ENCODE data around the gene PROM1. TPM values are rescaled to one million over a fixed set of nuclear protein-coding genes. Genes with fewer than 3 reads are reported as not detected.

Gene PROM1
- total RNA-seq, 2 experiments from 2014 or later, result not detected

DNA sequence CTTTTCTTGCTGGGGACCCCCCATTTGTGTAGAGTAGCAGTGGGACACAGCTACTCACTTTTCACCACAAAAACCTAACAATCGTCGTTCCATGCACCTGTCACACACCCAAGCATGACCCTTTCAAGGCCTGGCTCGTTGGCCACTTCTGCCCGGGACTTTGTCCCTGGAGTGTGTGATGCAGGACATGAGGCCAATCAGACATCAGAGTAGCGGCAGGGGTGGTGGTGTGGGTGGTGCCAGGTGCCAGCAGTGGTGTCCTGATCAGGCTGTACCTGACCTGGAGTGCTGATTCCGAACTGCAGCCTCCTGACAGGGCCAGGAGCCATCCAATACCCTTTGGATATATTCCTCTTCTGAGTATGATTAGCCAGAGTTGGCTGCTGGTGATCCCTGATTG is 23.1 kb upstream of the PROM1 start:
- H3K27ac ChIP-seq (ENCODE audit: low read depth, low read length, poor library complexity, severe bottlenecking), result no peak overlapping the region
- intact Hi-C loops (cut with micrococcal nuclease; ENCODE audit: unreplicated experiment), result no loop called here
- POLR2A ChIA-PET, result interaction anchor here (0.6 to 1.2 kb wide), 2 partner anchors 161 to 182 kb away, joined by 3 read pairs; no protein-coding TSS in a partner anchor
- no peaks in the 10 kb centered on the region for H3K9me3 ChIP-seq (ENCODE audit: low read length)
- H3K9me2 ChIP-seq (ENCODE audit: insufficient read depth, low read length), result no peaks in the 10 kb centered on the region
- H3K4me1 ChIP-seq (ENCODE audit: insufficient read depth, low read length, poor library complexity, severe bottlenecking), result no peaks in the 10 kb centered on the region
- H3K4me2 ChIP-seq (ENCODE audit: low read length), result no peak overlapping the region
- no peak for DNase-seq (ENCODE audit: low spot score)
- no peak overlapping the region for H3K4me3 ChIP-seq (ENCODE audit: low read depth, low read length, poor library complexity, severe bottlenecking)
- CTCF ChIA-PET (ENCODE audit: unreplicated experiment), result no interaction called here
- H4K20me1 ChIP-seq (ENCODE audit: insufficient read depth, low read length), result no peaks in the 10 kb centered on the region
- no peaks in the 10 kb centered on the region for H3K79me2 ChIP-seq (ENCODE audit: insufficient read depth, low read depth, low read length)
- no peaks in the 10 kb centered on the region for H3K36me3 ChIP-seq (ENCODE audit: insufficient read depth, low read length)
- no peak for TF ChIP-seq EZH2phosphoT487 (IDR thresholded peaks at IDR 0.05; ENCODE audit: borderline replicate concordance, low read depth, low read length)
- TF ChIP-seq, protein P1, sequence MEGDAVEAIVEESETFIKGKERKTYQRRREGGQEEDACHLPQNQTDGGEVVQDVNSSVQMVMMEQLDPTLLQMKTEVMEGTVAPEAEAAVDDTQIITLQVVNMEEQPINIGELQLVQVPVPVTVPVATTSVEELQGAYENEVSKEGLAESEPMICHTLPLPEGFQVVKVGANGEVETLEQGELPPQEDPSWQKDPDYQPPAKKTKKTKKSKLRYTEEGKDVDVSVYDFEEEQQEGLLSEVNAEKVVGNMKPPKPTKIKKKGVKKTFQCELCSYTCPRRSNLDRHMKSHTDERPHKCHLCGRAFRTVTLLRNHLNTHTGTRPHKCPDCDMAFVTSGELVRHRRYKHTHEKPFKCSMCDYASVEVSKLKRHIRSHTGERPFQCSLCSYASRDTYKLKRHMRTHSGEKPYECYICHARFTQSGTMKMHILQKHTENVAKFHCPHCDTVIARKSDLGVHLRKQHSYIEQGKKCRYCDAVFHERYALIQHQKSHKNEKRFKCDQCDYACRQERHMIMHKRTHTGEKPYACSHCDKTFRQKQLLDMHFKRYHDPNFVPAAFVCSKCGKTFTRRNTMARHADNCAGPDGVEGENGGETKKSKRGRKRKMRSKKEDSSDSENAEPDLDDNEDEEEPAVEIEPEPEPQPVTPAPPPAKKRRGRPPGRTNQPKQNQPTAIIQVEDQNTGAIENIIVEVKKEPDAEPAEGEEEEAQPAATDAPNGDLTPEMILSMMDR (conservative IDR thresholded peaks at IDR 0.05; ENCODE audit: low read length), result no peak
- H2AFZ ChIP-seq (ENCODE audit: low read length), result no peak overlapping the region
- no TSS peak for BruUV-seq (replicated peaks)

DNA sequence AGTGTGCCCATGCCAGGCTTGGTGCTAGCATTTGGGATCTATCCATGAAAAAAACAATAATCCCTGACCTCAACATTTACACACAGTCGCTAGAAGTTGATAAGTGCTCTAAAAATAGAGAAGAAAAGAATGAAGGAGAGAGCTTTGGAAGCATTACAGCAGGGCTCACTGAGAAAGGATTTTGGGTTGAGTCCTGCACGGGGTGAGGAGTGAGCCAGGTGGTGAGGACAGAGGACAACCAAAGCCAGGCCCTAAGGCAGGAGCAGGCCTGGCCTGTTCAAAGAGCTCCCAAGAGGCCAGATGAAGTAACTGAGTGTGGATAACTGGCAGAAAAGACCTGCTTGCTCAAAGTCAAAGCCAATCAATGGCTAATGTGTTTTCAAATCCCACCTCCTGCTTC is 20.7 kb upstream of the PROM1 start:
- Histone ChIP-seq H4K20me1 (ENCODE audit: insufficient read depth, low read length) (no peaks in the 10 kb centered on the region), H3K4me2 (ENCODE audit: low read length) (no peak overlapping the region), H3K9me2 (ENCODE audit: insufficient read depth, low read length) (no peaks in the 10 kb centered on the region), H3K79me2 (ENCODE audit: insufficient read depth, low read depth, low read length) (no peaks in the 10 kb centered on the region), H3K9me3 (ENCODE audit: low read length) (no peaks in the 10 kb centered on the region), H3K4me1 (ENCODE audit: insufficient read depth, low read length, poor library complexity, severe bottlenecking) (no peaks in the 10 kb centered on the region), H3K4me3 (ENCODE audit: low read depth, low read length, poor library complexity, severe bottlenecking) (no peak overlapping the region), H3K36me3 (ENCODE audit: insufficient read depth, low read length) (no peaks in the 10 kb centered on the region), H2AFZ (ENCODE audit: low read length) (no peak overlapping the region), H3K27ac (ENCODE audit: low read depth, low read length, poor library complexity, severe bottlenecking) (no peak overlapping the region)
- ChIA-PET CTCF (ENCODE audit: unreplicated experiment) (no interaction called here), POLR2A (no interaction called here)
- BruUV-seq (replicated peaks), result no TSS peak
- TF ChIP-seq, protein P1 (conservative IDR thresholded peaks at IDR 0.05; ENCODE audit: low read length), result no peak
- no peak for TF ChIP-seq EZH2phosphoT487 (IDR thresholded peaks at IDR 0.05; ENCODE audit: borderline replicate concordance, low read depth, low read length)
- DNase-seq (ENCODE audit: low spot score), result no peak
- intact Hi-C loops (cut with micrococcal nuclease; ENCODE audit: unreplicated experiment), result no loop called here

DNA sequence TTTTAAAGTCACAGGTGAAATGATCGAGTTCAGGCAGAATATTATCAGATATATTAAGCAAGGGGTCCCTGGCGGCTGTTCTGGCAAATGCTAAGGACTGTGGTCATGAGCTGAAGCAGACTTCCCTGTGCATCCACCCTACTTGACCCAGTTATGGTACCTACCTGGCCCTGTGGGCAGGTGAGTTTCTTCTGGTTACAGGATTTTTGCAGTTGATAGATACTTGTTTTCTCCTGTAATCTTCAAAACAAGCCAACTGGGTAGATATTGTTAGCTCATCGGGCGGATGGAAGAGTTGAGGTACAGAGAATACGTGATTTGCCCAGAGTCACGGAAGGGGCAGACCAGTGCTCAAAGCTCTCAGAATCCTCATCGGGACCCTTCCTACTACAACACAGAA is 18.5 kb upstream of the PROM1 start:
- H3K4me3 ChIP-seq (ENCODE audit: low read depth, low read length, poor library complexity, severe bottlenecking), result no peak overlapping the region
- no peak for DNase-seq (ENCODE audit: low spot score)
- ChIA-PET POLR2A (no interaction called here), CTCF (ENCODE audit: unreplicated experiment) (no interaction called here)
- no peaks in the 10 kb centered on the region for H3K9me2 ChIP-seq (ENCODE audit: insufficient read depth, low read length)
- BruUV-seq (replicated peaks), result no TSS peak
- H2AFZ ChIP-seq (ENCODE audit: low read length), result no peak overlapping the region
- no peak overlapping the region for H3K4me2 ChIP-seq (ENCODE audit: low read length)
- H4K20me1 ChIP-seq (ENCODE audit: insufficient read depth, low read length), result no peaks in the 10 kb centered on the region
- no peaks in the 10 kb centered on the region for H3K4me1 ChIP-seq (ENCODE audit: insufficient read depth, low read length, poor library complexity, severe bottlenecking)
- no peak for TF ChIP-seq EZH2phosphoT487 (IDR thresholded peaks at IDR 0.05; ENCODE audit: borderline replicate concordance, low read depth, low read length)
- TF ChIP-seq, protein P1 (conservative IDR thresholded peaks at IDR 0.05; ENCODE audit: low read length), result no peak
- H3K27ac ChIP-seq (ENCODE audit: low read depth, low read length, poor library complexity, severe bottlenecking), result no peak overlapping the region
- H3K79me2 ChIP-seq (ENCODE audit: insufficient read depth, low read depth, low read length), result no peaks in the 10 kb centered on the region
- H3K36me3 ChIP-seq (ENCODE audit: insufficient read depth, low read length), result no peaks in the 10 kb centered on the region
- no peaks in the 10 kb centered on the region for H3K9me3 ChIP-seq (ENCODE audit: low read length)
- intact Hi-C loops (cut with micrococcal nuclease; ENCODE audit: unreplicated experiment), result no loop called here

Data from OCI-LY7 (cell line).